ENCODE measurements around the gene RASGRF2.

The RASGRF2 gene

GRCh38 chr5:80978772-80979317, 18.7 kb downstream of the RASGRF2 start:
- FAIRE-seq (no peak), DNase-seq (ENCODE audit: insufficient read length, low spot score) (no peak)

DNA sequence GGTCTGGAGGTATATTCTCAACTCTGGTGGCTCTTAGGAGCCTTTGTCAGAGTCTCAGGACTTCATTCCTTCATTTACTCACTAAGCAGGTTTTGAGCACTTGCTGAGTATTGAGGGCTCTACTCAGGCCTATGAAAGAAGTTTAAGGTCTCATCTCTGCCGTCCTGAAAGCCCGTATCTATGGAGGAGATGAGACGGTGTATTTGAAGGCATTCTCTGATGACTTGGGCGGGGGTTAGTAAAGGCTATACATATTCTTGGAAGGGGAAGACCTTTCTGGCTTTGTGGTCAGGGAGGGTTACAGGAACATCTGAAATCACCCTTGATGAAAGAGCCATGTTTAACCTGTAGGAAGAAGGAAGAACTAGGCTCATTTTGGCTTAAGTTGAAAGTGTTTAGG, 21.9 kb downstream of the RASGRF2 start:
- DNase-seq (ENCODE audit: insufficient read length, low spot score) (no peak), FAIRE-seq (no peak)

DNA sequence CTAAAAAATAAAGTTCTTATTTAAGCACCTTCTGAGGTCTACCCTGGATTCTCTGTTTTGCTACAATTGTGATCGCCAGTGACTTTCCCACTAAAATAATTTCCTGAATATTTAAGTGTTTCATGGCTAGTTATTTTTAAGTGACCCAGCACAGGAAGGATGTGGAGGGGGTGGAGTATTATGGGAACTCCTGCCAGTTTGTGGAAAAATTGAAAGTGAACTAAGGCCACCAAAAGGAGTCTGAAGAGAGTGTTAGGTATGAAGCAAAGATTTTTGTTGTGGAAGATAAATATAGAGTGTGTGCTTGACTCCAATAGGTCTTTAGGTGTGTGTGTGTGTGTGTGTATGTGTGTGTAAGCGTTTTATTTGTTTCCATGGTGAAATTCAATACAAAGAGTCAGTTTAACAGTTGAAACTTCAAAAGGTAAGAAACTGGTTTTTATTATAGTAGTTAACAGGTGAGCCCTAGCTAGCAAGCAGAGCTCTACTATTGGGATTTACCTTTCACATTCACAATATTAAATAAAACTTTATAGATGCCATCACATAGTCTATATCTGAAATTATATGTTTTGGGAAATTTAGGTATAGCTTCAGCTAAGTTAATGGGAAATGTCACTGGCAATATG, 25.6 kb downstream of the RASGRF2 start:
- no peak for FAIRE-seq
- no peak for DNase-seq (ENCODE audit: insufficient read length, low spot score)

DNA sequence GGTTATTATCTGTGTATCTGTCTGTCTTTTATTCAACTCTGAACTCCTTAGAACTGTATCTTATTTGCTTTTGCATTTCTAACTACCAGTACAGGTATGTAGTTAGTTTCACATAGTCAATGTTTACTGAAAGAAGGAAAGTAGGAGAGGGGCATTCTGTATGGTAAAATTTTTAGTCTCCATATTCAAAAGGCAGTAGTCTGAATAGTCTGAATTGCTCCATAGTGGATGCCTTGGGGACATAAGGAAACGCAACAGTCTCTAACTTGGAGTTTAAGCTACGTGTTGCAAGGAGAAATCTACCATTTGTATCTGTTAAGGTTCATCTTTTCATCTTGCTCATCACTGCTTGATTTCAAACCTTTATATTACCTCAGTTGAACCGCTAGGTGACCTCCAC, 26.2 kb downstream of the RASGRF2 start:
- FAIRE-seq (no peak), DNase-seq (ENCODE audit: insufficient read length, low spot score) (no peak)

GRCh38 chr5:80987078-80987766, 27.1 kb downstream of the RASGRF2 start:
- FAIRE-seq (no peak), DNase-seq (ENCODE audit: insufficient read length, low spot score) (no peak)

GRCh38 chr5:80988419-80988935, 28.3 kb downstream of the RASGRF2 start:
- FAIRE-seq (no peak), DNase-seq (ENCODE audit: insufficient read length, low spot score) (no peak)

DNA sequence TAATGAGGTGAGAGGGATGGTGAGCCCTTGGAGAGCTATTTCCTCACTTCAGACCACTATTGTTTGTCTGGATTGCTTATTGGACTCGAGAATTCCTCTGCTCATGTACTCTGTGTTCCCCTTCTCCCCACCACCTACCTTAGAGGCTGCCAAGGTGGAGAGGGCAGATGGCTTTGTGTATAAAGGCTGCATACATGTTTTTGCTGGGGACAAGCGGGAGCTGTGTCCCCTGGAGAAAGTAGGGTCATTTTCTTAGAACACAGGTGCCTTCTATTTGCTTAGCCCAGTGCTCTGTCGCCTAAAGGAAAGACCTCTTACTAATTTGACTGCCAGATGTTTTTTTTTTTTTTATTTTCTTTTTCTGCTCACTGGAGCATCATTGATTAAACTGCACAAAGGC, 29.7 kb downstream of the RASGRF2 start:
- FAIRE-seq (no peak), DNase-seq (ENCODE audit: insufficient read length, low spot score) (no peak)

GRCh38 chr5:80990527-80990926, 30.4 kb downstream of the RASGRF2 start:
- DNase-seq (ENCODE audit: insufficient read length, low spot score) (no peak), FAIRE-seq (no peak)

DNA sequence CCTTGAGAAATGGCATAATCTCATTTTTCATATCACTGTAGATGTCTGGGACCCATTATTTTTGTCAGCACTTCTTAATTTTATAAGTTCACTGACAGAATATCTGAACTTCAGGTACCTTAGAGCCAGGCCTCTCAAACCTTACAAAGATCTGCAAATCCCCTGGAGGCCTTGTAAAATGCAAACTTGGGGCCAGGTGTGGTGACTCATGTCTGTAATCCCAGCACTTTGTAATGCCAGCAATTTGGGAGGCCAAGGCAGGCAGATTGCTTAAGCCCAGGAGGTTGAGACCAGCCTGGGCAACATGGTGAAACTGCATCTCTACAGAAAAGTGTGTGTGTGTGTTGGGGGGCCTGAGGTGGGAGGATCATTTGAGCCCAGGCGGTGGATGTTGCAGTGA, 30.8 kb downstream of the RASGRF2 start:
- no peak for DNase-seq (ENCODE audit: insufficient read length, low spot score)
- no peak for FAIRE-seq

DNA sequence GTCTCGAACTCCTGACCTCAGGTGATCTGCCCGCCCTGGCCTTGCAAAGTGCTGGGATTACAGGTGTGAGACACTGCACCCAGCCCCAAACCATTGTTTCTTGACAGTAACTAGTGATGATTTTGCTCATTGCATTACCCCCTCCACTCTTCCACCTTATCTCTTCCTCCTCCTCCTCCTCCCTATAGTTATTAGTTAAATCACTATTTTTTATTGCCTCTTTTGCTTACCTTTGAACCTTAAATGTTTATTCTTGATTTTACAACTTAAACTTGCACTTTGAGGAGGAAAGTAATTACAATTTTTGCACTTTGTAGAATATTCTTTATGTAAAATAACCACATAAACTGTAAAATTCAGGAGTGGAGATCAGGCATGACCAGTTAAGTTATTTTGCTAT, 35.7 kb downstream of the RASGRF2 start:
- no peak for FAIRE-seq
- DNase-seq (ENCODE audit: insufficient read length, low spot score) = no peak

DNA sequence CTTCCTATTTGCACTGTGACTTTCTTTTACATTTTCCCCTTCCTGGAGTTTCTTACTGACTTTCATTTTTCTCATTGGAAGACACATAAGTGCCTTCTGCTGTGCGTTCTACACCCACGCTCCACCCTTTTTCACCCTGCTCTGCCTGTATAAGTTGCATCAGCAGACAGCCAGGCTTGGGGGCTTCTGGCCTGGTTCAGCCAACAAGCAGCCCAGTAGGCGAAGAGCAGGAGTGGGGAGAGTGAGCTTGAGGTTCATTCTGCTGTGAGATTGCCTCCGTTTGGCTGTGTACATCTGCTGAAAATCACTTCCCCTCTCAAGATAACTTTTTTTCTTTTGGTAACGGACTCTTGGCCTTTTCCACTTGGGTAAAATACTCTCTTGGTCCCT, 38.4 kb downstream of the RASGRF2 start:
- FAIRE-seq = no peak
- DNase-seq (ENCODE audit: insufficient read length, low spot score) = no peak

DNA sequence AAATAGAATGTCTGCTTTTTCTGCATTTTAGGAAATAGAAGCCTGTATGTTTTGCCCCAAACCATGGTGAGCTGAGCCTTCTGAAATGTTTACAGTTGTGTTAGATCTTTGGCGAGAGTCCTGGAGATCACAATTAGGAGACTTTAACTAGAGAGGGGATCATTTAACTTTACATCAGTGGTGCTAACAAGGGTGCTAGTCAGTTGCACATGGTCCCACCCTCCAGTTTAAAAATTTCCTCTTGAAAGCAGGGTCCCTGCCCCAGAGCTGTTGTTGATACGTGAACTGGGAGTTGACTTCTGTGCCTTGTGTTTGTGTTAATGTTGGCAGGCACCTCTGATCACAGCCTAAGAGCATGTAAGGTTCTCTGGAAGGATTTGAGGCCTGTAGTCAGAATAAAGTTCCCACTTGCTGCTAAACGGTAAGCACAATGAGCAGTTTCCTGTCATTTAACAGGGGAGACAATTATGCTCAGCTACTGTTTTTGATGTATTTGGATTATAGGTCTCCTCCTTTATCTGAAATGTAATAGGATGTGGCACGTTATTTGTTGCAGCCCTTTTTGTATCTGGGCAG, 43.7 kb downstream of the RASGRF2 start:
- DNase-seq (ENCODE audit: insufficient read length, low spot score) (no peak), FAIRE-seq (no peak)

DNA sequence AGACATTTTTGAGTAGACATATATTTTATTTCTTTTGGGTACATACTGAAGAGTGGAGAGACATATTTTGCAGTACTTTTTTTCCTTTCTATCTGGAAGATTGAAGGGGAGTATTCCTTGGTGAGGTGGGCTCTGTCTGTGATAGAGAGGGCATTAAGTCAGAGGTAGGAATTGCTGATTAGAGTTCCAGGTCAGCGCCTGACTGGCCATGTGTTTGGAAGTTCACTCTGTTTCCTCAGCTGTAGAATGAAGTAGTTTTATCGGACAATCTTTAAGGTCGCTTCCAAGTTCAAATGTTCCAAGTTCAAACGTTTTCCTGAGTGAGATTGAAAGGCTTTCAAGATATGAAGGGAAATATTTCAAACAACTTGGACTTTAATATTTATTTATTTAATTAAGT, 45.5 kb downstream of the RASGRF2 start:
- DNase-seq (ENCODE audit: insufficient read length, low spot score) = no peak
- no peak for FAIRE-seq

GRCh38 chr5:81006231-81006630, 46.1 kb downstream of the RASGRF2 start:
- FAIRE-seq = no peak

DNA sequence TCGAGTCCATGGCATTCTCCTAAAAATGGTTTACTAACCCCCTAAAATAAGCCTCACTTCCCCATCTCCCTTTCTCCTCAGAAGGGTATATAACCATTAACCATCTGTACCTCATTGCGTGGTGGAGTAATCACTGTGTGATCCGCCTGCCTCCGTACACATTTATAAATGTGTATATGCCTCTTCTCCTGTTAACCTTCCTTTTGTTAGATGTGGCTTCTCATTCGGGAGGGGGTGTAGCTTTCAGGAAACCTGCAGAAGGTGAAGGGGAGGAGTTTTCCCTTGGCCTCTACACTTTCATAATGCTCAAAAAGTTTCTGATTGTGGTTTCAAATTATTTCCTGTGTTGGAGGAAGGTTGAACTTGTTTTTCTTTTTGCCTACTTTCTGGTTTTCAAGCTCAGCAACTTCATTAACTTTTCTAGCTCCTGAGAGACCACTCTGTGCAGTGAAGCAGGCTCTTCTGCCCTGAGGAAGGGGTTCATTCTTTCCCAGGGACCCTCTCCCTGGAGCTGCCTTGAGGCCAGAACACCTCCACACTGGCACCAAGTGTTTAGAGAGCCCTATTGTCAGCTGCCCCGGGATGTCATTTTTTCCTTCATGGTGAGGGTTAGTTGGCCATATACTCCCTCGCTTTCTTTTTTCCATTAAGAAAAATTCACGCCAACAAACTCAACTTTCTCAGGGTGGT, 46.9 kb downstream of the RASGRF2 start:
- FAIRE-seq (no peak), DNase-seq (ENCODE audit: insufficient read length, low spot score) (no peak)

More at GRCh38 chr5:81006231-81006630, 46.1 kb downstream of the RASGRF2 start:
- no peak for DNase-seq (ENCODE audit: insufficient read length, low spot score)

DNA sequence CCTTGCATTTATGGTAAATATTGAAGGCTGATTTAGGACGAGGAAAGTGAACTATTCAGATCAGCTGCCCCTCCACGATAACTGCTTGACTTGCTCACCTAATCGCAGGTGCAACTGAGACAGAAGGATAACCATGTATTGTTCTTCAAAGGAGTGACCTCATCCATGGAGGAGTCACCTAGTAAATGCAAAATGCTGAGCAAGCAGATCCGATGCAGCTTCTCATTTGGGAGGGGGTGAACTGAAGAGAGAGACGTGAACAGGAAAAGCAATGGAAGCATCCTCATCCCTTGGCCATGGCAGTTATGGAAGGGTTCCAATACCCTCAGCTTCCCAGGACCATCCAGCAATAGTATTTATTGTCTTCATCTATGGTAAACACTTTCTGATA, 47.5 kb downstream of the RASGRF2 start:
- no peak for DNase-seq (ENCODE audit: insufficient read length, low spot score)
- FAIRE-seq = no peak

GRCh38 chr5:81010336-81011169, 50.4 kb downstream of the RASGRF2 start:
- DNase-seq (ENCODE audit: insufficient read length, low spot score) (no peak), FAIRE-seq (no peak)

- DNase-seq (ENCODE audit: insufficient read length, low spot score) (no peak), FAIRE-seq (no peak)
Observed at GRCh38 chr5:81014348-81014747, 54.2 kb downstream of the RASGRF2 start.

- FAIRE-seq (no peak), DNase-seq (ENCODE audit: insufficient read length, low spot score) (no peak)
Observed at GRCh38 chr5:81016116-81016515, 56.0 kb downstream of the RASGRF2 start.

- FAIRE-seq = no peak
- no peak for DNase-seq (ENCODE audit: insufficient read length, low spot score)
Observed at GRCh38 chr5:81017320-81017719, 57.2 kb downstream of the RASGRF2 start.

Data from HTR-8/SVneo (cell line).